ENCODE data around the gene LIPT1. TPM values are rescaled to one million over a fixed set of nuclear protein-coding genes. Genes with fewer than 3 reads are reported as not detected.

The LIPT1 gene
- total and polyA plus RNA-seq, 4 donors, result 5.3 to 11.0 (median 8.3) TPM

GRCh38 chr2:99201959-99202678 lies 47.4 kb downstream of the LIPT1 start:
- Histone ChIP-seq H3K4me1 (ENCODE audit: control insufficient read depth in 5 of 5, insufficient read depth in 5 of 5, low read length in 5 of 5) (peaks cover 0 to 1% (median 0%) of the 10 kb centered on the region in 5 donors), H3K9me3 (ENCODE audit: control insufficient read depth in 4 of 4, insufficient read depth in 3 of 4, low read length in 3 of 4) (no peaks in the 10 kb centered on the region), H3K4me3 (no peak overlapping the region), H3K36me3 (ENCODE audit: control insufficient read depth in 4 of 4, insufficient read depth in 4 of 4, low read length in 4 of 4) (peaks cover 3 to 9% (median 4%) of the 10 kb centered on the region in 4 donors), H3K27ac (ENCODE audit: low read depth in 1 of 2, low read length in 1 of 2) (no peak overlapping the region), H3K27me3 (ENCODE audit: control insufficient read depth in 3 of 3, insufficient read depth in 3 of 3, low read length in 2 of 3) (no peaks in the 10 kb centered on the region), H3K9ac (ENCODE audit: insufficient read depth in 1 of 2, low read length in 2 of 2) (no peak overlapping the region)
- WGBS, 2 donors, result 93 to 98% methylated on average over 4 of the region's 4 CpGs
- no peak for ATAC-seq (ENCODE audit: insufficient read depth, low FRiP score)
- TF ChIP-seq CTCF (IDR thresholded peaks at IDR 0.05; ENCODE audit: control extremely low read depth, extremely low read depth), result no peak
- DNase-seq, result no peak

DNA sequence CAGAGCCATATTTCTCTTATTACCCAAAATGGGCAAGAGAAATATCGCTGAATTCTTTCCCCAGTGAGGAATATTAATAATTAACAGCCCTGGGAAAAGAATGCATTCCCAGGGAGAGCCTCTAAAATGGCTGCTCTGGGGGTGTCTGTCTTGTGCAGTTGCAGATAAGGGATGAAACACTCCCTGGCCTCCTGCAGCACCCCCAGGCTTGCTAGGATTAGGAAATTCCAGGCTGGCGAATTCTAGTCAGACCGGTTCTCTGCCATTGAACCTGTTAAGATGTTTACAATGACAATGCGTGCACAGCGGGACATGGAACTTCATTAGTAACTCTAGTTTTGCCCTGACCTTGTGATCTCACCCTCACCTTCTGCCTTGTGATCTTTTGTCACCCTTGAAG lies 50.7 kb downstream of the LIPT1 start:
- Histone ChIP-seq H3K4me3 (no peak overlapping the region), H3K36me3 (ENCODE audit: control insufficient read depth in 4 of 4, insufficient read depth in 4 of 4, low read length in 4 of 4) (no peaks in the 10 kb centered on the region), H3K27me3 (ENCODE audit: control insufficient read depth in 3 of 3, insufficient read depth in 3 of 3, low read length in 2 of 3) (no peaks in the 10 kb centered on the region), H3K9me3 (ENCODE audit: control insufficient read depth in 4 of 4, insufficient read depth in 3 of 4, low read length in 3 of 4) (no peaks in the 10 kb centered on the region), H3K9ac (ENCODE audit: insufficient read depth in 1 of 2, low read length in 2 of 2) (no peak overlapping the region), H3K4me1 (ENCODE audit: control insufficient read depth in 5 of 5, insufficient read depth in 5 of 5, low read length in 5 of 5) (no peaks in the 10 kb centered on the region), H3K27ac (ENCODE audit: low read depth in 1 of 2, low read length in 1 of 2) (no peak overlapping the region)
- TF ChIP-seq CTCF (IDR thresholded peaks at IDR 0.05; ENCODE audit: control extremely low read depth, extremely low read depth), result no peak
- DNase-seq (no peak), ATAC-seq (ENCODE audit: insufficient read depth, low FRiP score) (no peak)
- 82 to 91% methylated on average over 5 of the region's 5 CpGs for WGBS, 2 donors

Small RNA genes lying within 50 kb of the gene (small RNA-seq; reads per million reads assigned to genes)
- not detected for gene AC092587.1 (ENCODE audit: low replicate concordance)

Other genes with a start within 250 kb of the LIPT1 start
- 10 to 100 TPM; 11.5 to 28.3 TPM for gene CRACDL, start 218.7 kb upstream of the LIPT1 start, total RNA-seq
- gene CRACDL, start 218.7 kb upstream of the LIPT1 start, polyA plus RNA-seq, result 10 to 100 TPM in 1 of 2 donors, 1 to 10 TPM in 1; 8.9 to 15.0 TPM
- 1 to 10 TPM; 3.6 to 4.8 TPM for gene C2orf15, start 13.3 kb upstream of the LIPT1 start, total RNA-seq
- 1 to 10 TPM; 2.2 to 2.7 TPM for gene C2orf15, start 13.3 kb upstream of the LIPT1 start, polyA plus RNA-seq
- gene TSGA10, start within 50 bp of the LIPT1 start, total RNA-seq, result 10 to 100 TPM; 13.7 to 37.3 TPM
- 1 to 10 TPM; 3.8 to 4.4 TPM for gene TSGA10, start within 50 bp of the LIPT1 start, polyA plus RNA-seq
- gene MITD1, start 26.1 kb downstream of the LIPT1 start, total RNA-seq, result 10 to 100 TPM; 17.6 to 34.4 TPM
- gene MITD1, start 26.1 kb downstream of the LIPT1 start, polyA plus RNA-seq, result 10 to 100 TPM; 34.9 to 57.1 TPM
- gene MRPL30, start 26.2 kb downstream of the LIPT1 start, total RNA-seq, result 10 to 100 TPM; 20.3 to 34.2 TPM
- gene MRPL30, start 26.2 kb downstream of the LIPT1 start, polyA plus RNA-seq, result 10 to 100 TPM; 15.2 to 19.7 TPM
- not detected for gene LYG2, start 100.7 kb downstream of the LIPT1 start, total RNA-seq
- gene LYG2, start 100.7 kb downstream of the LIPT1 start, polyA plus RNA-seq, result not detected
- gene LYG1, start 146.2 kb downstream of the LIPT1 start, total RNA-seq, result under 1 TPM; 0.80 to 0.89 TPM
- 1 to 10 TPM; 1.2 to 2.7 TPM for gene LYG1, start 146.2 kb downstream of the LIPT1 start, polyA plus RNA-seq
- gene TXNDC9, start 181.4 kb downstream of the LIPT1 start, total RNA-seq, result 10 to 100 TPM; 25.0 to 29.8 TPM
- gene TXNDC9, start 181.4 kb downstream of the LIPT1 start, polyA plus RNA-seq, result 10 to 100 TPM; 20.9 to 32.3 TPM
- 10 to 100 TPM; 35.0 to 36.2 TPM for gene EIF5B, start 182.4 kb downstream of the LIPT1 start, total RNA-seq
- gene EIF5B, start 182.4 kb downstream of the LIPT1 start, polyA plus RNA-seq, result 10 to 100 TPM; 22.9 to 28.3 TPM